Activated CD4-positive, alpha-beta memory T cell treated with anti-CD3 and anti-CD28 coated beads for 36 hours (primary cell): ENCODE measurements around the gene SEZ6L. TPM values are rescaled to one million over a fixed set of nuclear protein-coding genes. Genes with fewer than 3 reads are reported as not detected.

ENCODE experiments used
- CTCF ChIA-PET: fragments of 350-600 bp; sonication (Branson Sonifier 250); formaldehyde crosslinking; loops from one replicate; lab custom pipeline; 2021; ENCODE audit warnings: antibody characterized with exemption, inconsistent platforms; lab: Charles Lee
- POLR2A ChIA-PET: fragments of 350-600 bp; sonication (Branson Sonifier 250); formaldehyde crosslinking; loops from one replicate; lab custom pipeline; 2021; ENCODE audit warnings: antibody characterized with exemption; lab: Charles Lee
- DNase-seq: peaks from one replicate; pipeline ENCODE4 v3.0.0-alpha.2; 2020
- H3K27ac Mint-ChIP-seq: one replicate; pipeline ENCODE4 v1.8.0; 2021; ENCODE audit warnings: mixed read lengths
- H3K27me3 Mint-ChIP-seq: one replicate; pipeline ENCODE4 v1.8.0; 2021; ENCODE audit warnings: mixed read lengths
- H3K36me3 Mint-ChIP-seq: one replicate; pipeline ENCODE4 v1.8.0; 2021; ENCODE audit warnings: mixed read lengths
- H3K4me1 Mint-ChIP-seq: one replicate; pipeline ENCODE4 v1.8.0; 2021; ENCODE audit warnings: low read depth, mixed read lengths
- H3K4me3 Mint-ChIP-seq: one replicate; pipeline ENCODE4 v1.8.0; 2021; ENCODE audit warnings: mild to moderate bottlenecking, mixed read lengths
- H3K9me3 Mint-ChIP-seq: one replicate; pipeline ENCODE4 v1.8.0; 2021; ENCODE audit warnings: mixed read lengths
- intact Hi-C: fragments of 100-400 bp; cut with micrococcal nuclease; formaldehyde crosslinking; loops from one replicate; pipeline ENCODE4 v1.15.1; 2023
- total RNA-seq, 2 experiments: library from RNA; stranded (reverse); gene quantifications; one replicate each; pipeline ENCODE4 v1.2.3, GENCODE V29; 2021

Gene SEZ6L
- total RNA-seq, 2 experiments from 2014 or later: not detected

DNA sequence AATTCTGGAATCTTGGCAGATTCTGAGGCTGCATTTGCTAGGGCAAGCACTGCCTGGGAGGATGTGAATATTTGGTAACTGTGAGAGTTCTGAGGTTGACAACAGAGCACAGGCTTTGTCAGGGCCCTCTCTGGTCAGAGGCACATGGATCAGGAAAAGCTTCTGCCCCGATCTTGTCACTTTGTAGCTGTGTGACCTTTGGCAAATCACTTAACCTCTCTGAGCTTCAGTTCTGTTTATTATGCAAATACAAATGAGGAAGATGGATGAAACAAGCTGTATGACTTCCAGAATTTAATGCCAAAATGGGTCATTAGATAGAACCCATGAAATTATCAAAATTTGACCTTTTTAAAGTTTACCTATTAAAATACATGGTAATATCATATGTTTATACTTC is 94.9 kb downstream of the SEZ6L start:
- CTCF ChIA-PET: no interaction called here
- no peaks in the 10 kb centered on the region for H3K9me3 Mint-ChIP-seq
- H3K36me3 Mint-ChIP-seq: no peaks in the 10 kb centered on the region
- no peak overlapping the region for H3K27ac Mint-ChIP-seq
- POLR2A ChIA-PET: no interaction called here
- peaks cover 6% of the 10 kb centered on the region for H3K27me3 Mint-ChIP-seq
- H3K4me1 Mint-ChIP-seq: no peaks in the 10 kb centered on the region
- no peak for DNase-seq
- intact Hi-C loops: no loop called here
- H3K4me3 Mint-ChIP-seq: no peak overlapping the region

DNA sequence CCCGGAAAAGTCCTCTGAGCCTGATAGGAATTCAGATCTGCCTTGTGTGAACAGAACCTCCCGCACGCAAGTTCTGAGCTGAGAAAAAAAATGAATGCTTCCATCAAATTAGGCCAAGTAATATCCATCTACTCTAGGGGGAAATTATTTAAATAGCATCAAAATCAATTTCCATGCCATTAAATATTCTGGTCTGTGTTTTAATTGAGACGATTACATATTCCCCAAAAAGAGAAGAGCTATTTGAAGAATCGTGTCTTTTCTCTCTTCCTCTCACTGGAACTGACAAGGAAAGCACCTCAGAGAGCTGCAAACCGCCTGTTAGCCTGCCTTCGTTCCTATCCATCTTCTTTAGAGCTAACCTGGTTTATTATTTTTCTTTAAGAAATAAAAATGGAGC is 96.0 kb downstream of the SEZ6L start:
- intact Hi-C loops: no loop called here
- no peaks in the 10 kb centered on the region for H3K4me1 Mint-ChIP-seq
- no peak for DNase-seq
- CTCF ChIA-PET: no interaction called here
- POLR2A ChIA-PET: no interaction called here
- H3K4me3 Mint-ChIP-seq: no peak overlapping the region
- no peaks in the 10 kb centered on the region for H3K9me3 Mint-ChIP-seq
- H3K27me3 Mint-ChIP-seq: peaks cover 6% of the 10 kb centered on the region
- no peak overlapping the region for H3K27ac Mint-ChIP-seq
- no peaks in the 10 kb centered on the region for H3K36me3 Mint-ChIP-seq

DNA sequence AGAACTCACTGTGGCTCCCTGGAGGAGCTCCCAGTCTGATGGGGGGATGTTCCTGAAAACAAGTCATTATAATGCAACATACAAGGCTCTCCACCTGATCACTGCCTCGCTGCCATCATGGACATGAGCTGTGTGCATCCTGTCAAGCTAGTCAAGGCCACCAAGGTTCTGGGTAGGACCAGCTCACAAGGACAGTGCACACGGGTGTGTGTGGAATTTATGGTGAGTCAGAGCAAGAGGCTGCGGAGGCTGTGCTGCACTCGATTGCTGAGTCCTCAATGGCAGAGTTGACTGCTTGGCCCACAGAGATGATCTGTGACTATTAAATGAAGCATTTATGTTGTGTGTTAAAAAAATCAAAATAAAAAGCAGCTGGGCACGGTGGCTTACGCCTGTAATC is 96.6 kb downstream of the SEZ6L start:
- DNase-seq: no peak
- no peaks in the 10 kb centered on the region for H3K36me3 Mint-ChIP-seq
- intact Hi-C loops: no loop called here
- H3K27me3 Mint-ChIP-seq: peaks cover 4% of the 10 kb centered on the region
- H3K4me3 Mint-ChIP-seq: no peak overlapping the region
- POLR2A ChIA-PET: no interaction called here
- no peak overlapping the region for H3K27ac Mint-ChIP-seq
- CTCF ChIA-PET: interaction anchor here (1.5 kb wide), 1 partner anchor 21 kb away, joined by 3 read pairs; no protein-coding TSS in a partner anchor
- H3K4me1 Mint-ChIP-seq: no peaks in the 10 kb centered on the region
- H3K9me3 Mint-ChIP-seq: no peaks in the 10 kb centered on the region

DNA sequence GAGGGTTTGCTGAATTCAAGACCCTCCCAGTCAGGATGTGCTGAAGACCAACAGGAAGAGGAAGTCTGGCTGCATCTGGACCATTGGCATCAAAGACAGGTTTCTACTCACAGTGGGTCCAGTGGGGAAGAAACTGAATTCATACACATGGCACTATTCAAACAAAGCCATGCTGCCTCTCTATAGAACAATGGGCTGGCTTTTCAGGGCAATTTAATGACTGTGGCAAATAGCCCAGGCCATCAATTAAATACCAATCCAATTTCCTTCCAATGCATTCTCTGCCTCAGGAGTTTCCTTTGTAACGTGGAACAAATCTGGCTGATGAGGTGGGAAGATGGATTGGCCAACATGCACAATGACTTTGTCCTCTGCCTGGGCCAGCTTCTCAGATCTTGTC is 98.6 kb downstream of the SEZ6L start:
- no peak overlapping the region for H3K4me3 Mint-ChIP-seq
- no peaks in the 10 kb centered on the region for H3K9me3 Mint-ChIP-seq
- H3K27ac Mint-ChIP-seq: no peak overlapping the region
- H3K4me1 Mint-ChIP-seq: no peaks in the 10 kb centered on the region
- peaks cover 2% of the 10 kb centered on the region for H3K27me3 Mint-ChIP-seq
- intact Hi-C loops: no loop called here
- ChIA-PET POLR2A (no interaction called here), CTCF (no interaction called here)
- DNase-seq: no peak
- H3K36me3 Mint-ChIP-seq: no peaks in the 10 kb centered on the region

DNA sequence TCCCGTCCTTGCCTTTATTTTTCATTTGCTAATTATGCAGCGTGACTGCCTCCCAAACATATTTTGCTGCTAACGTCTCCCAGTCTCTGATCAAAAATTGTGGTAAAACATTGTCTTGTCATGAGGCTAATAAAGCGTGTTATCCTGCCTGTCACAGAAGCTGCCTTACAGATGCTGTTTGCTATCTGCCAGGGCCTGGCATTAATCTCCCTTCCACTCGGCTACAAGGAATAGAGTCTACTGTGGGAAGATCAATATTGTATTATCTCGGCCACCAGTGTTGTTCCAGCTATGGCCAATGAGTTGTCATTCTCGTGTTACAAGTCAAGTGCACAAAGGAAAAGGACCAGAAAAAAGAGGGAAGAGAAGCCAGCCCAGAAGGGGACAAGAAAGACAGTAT is 100.3 kb downstream of the SEZ6L start:
- H3K4me3 Mint-ChIP-seq: no peak overlapping the region
- no peaks in the 10 kb centered on the region for H3K27me3 Mint-ChIP-seq
- intact Hi-C loops: no loop called here
- CTCF ChIA-PET: no interaction called here
- no peaks in the 10 kb centered on the region for H3K9me3 Mint-ChIP-seq
- no peaks in the 10 kb centered on the region for H3K4me1 Mint-ChIP-seq
- POLR2A ChIA-PET: no interaction called here
- no peak overlapping the region for H3K27ac Mint-ChIP-seq
- H3K36me3 Mint-ChIP-seq: no peaks in the 10 kb centered on the region
- DNase-seq: no peak

DNA sequence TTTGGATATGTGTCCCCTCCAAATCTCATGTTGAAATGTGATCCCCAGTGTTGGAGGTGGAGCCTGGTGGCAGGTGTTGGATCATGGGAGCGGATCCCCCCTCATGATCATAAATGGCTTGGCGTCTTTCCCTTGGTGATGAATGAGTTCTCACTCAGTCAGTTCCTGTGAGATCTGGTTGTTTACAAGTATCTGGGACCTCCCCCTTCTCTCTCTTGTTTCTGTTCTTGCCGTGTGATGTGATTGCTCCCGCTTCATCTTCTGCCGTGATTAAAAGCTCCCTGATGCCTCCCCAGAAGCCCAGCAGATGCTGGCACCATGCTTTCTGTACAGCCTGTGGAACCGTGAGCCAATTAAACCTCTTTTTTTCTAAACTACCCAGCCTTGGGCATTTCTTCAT is 102.2 kb downstream of the SEZ6L start:
- ChIA-PET POLR2A (no interaction called here), CTCF (no interaction called here)
- Mint-ChIP-seq H3K27me3 (no peaks in the 10 kb centered on the region), H3K4me3 (no peak overlapping the region), H3K27ac (no peak overlapping the region), H3K36me3 (no peaks in the 10 kb centered on the region), H3K4me1 (no peaks in the 10 kb centered on the region), H3K9me3 (no peaks in the 10 kb centered on the region)
- intact Hi-C loops: no loop called here
- no peak for DNase-seq

DNA sequence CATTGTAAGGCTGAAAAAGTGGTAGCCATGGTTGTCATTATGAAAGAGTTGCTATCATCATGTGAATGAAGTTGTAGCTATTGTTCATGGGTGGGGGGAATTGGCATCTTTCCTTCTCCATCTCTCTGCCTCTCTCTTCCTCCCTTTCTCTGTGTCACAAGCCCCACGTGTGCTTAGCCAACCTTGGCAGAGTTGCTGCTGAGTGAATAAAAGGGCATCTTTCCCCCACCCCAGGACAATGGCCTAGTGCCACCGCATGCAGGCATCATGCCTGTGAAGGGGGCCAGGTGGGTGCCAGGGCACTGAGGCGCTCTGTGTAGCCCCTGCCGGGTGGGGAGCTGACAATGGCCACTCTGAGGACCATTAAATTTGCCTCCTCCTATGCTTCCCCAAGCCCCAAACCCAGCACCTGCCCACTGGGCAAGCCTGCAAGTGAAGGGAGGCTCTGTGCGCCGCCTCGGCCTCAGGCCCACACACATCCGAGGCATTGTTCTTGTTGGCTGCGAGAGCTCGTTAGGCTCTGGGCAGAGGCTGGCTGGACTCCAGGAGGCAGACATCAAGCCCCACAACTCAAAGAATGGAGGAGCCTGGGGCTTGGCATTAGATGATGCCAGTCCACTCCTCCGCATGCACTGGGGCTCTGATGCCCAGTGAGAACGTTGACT is 103.9 kb downstream of the SEZ6L start:
- no peak for DNase-seq
- Mint-ChIP-seq H3K27me3 (peaks cover 8% of the 10 kb centered on the region), H3K4me1 (no peaks in the 10 kb centered on the region), H3K36me3 (no peaks in the 10 kb centered on the region), H3K4me3 (no peak overlapping the region), H3K9me3 (no peaks in the 10 kb centered on the region), H3K27ac (no peak overlapping the region)
- intact Hi-C loops: no loop called here
- CTCF ChIA-PET: no interaction called here
- POLR2A ChIA-PET: no interaction called here

DNA sequence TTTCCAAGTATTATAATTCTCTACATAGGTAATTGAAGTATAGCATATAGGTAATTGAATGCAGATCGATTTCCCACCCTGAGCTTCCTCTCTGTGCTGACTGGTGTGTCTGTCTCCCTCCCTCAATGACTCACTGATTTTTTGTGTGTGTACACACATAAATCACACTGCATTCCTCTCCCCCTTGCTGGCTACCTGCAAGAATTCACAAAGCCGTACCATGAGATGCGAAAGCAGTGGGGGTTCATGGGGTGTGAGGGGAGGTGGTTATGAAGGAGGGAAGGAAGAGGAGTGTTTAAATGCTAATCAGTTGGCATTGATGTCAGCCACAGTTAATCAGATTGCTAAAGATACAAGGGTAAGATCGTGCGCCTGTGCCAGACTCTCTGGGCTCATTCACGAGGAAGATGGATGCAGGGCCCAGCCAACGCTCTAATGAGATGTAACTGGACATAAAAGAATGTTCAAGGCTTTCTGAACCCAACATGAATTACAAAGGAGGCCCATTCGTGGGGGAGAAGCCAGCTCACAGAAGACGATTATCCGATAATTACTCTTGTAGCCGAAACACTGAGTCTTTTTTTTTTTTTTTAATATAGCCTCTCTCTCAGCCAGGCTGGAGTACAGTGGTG is 107.4 kb downstream of the SEZ6L start:
- intact Hi-C loops: no loop called here
- Mint-ChIP-seq H3K36me3 (no peaks in the 10 kb centered on the region), H3K4me3 (no peak overlapping the region), H3K9me3 (no peaks in the 10 kb centered on the region), H3K4me1 (no peaks in the 10 kb centered on the region), H3K27ac (no peak overlapping the region), H3K27me3 (peaks cover 8% of the 10 kb centered on the region)
- ChIA-PET CTCF (no interaction called here), POLR2A (no interaction called here)
- no peak for DNase-seq

DNA sequence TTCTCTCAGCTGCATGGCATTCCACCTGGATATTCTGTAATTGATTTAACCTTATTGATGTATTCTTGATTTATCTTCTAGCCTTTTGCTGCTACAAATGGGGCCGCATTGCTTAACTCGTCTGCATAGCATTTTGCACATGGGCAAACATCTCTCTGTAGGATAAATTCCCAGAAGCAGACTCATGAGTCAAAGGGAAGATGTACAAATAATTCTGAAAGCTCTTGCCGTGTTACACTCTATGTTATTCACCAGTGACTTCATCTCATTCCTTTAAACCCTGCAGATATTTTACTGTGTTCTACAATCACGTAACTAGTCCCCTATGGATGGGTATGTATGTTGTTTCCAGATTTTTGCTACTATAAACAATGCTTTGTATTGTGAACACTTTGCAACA is 112.7 kb downstream of the SEZ6L start:
- no peaks in the 10 kb centered on the region for H3K4me1 Mint-ChIP-seq
- H3K36me3 Mint-ChIP-seq: no peaks in the 10 kb centered on the region
- no peak for DNase-seq
- no peak overlapping the region for H3K4me3 Mint-ChIP-seq
- ChIA-PET CTCF (no interaction called here), POLR2A (no interaction called here)
- H3K27ac Mint-ChIP-seq: no peak overlapping the region
- H3K9me3 Mint-ChIP-seq: no peaks in the 10 kb centered on the region
- peaks cover 12% of the 10 kb centered on the region for H3K27me3 Mint-ChIP-seq
- intact Hi-C loops: no loop called here

DNA sequence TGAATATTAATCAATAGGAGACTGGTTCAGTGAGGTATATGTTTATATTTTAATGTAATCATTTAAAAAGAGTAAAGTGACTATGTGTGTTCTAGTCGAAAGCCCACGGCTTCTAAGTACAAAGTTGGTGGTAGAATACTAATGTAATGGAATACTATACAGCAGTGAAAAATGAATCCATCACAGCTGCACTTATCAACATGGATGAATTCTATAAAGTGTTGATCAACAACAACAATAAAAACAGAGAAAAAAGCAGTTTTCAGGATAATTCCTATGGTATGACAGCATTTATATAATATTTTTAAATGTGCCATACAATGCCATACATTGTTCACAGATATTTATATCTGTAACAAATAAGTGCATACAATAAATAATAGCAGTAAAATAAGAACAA is 114.1 kb downstream of the SEZ6L start:
- H3K4me3 Mint-ChIP-seq: no peak overlapping the region

DNA sequence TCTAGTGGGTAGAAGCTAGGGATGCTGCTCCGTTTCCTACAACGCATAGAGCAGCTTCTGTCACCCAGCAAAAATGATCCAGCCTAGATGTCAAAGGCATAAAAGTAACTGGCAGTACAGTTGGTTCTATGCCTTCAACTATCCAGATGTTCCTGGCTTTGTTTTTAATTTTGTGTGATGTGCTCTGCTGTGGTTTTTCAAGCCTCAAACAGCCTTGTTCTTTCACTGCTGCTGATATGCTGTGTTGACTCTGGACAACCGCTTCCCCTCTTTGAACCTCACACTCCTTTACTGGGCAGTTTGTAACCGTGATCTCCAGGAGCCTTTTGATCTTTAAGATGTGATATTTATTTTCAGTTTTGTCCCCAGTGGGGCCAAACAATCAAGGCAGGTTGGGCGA is 116.4 kb downstream of the SEZ6L start:
- H3K4me1 Mint-ChIP-seq: no peaks in the 10 kb centered on the region
- POLR2A ChIA-PET: no interaction called here
- DNase-seq: no peak
- H3K4me3 Mint-ChIP-seq: no peak overlapping the region
- H3K9me3 Mint-ChIP-seq: no peaks in the 10 kb centered on the region
- no peaks in the 10 kb centered on the region for H3K36me3 Mint-ChIP-seq
- CTCF ChIA-PET: no interaction called here
- H3K27me3 Mint-ChIP-seq: peaks cover 8% of the 10 kb centered on the region
- no peak overlapping the region for H3K27ac Mint-ChIP-seq
- intact Hi-C loops: no loop called here

More for the DNA sequence above, 114.1 kb downstream of the SEZ6L start:
- no peak for DNase-seq
- H3K36me3 Mint-ChIP-seq: no peaks in the 10 kb centered on the region
- no peak overlapping the region for H3K27ac Mint-ChIP-seq
- no peaks in the 10 kb centered on the region for H3K4me1 Mint-ChIP-seq
- H3K9me3 Mint-ChIP-seq: no peaks in the 10 kb centered on the region
- intact Hi-C loops: no loop called here
- ChIA-PET CTCF (no interaction called here), POLR2A (no interaction called here)
- peaks cover 8% of the 10 kb centered on the region for H3K27me3 Mint-ChIP-seq

DNA sequence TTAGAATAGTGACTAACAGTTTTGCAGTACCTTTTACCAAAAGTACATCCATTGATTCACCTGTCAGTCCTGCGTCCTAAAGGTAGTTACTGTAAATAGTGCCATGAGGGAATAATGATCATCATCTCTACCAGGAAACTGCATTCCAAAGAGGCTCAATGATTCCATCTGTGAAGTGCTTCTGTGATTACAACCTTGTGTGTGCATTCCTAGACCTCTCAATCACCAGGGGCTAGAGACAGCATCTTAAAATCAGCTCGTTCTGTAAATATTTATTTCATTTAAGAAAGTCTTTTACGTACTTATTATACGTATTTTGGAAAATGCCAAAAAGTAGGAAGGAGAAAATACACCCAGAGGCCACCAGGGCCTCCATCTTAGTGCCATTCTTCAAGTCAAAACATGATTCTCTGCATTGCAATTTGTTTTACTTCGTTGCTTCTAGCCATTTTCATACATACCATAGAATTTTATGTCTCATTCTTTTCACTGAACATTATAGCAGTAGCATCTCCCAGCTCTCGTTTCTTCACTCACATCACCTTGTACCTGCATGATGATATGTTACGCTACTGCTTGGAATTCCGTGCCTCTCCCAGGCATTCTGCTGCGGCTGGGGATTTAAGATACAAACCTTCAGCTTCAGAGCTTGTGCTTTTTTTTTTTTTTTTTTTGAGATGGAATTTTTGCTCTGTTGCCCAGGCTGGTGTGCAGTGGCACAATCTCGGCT is 117.0 kb downstream of the SEZ6L start:
- Mint-ChIP-seq H3K27ac (no peak overlapping the region), H3K9me3 (no peaks in the 10 kb centered on the region), H3K36me3 (no peaks in the 10 kb centered on the region), H3K4me3 (no peak overlapping the region), H3K4me1 (no peaks in the 10 kb centered on the region), H3K27me3 (peaks cover 8% of the 10 kb centered on the region)
- intact Hi-C loops: no loop called here
- CTCF ChIA-PET: interaction anchor here (1.1 kb wide), 1 partner anchor 19 kb away, joined by 3 read pairs; no protein-coding TSS in a partner anchor
- no peak for DNase-seq
- POLR2A ChIA-PET: no interaction called here
